ENCODE results near the gene CD59.
A peak's percentile ranks its signal among the peaks of the same experiment; 100 is the strongest.
"Not testable (repeated sequence)": the region's sequence is repeated elsewhere in the genome, so short reads cannot be mapped to it uniquely, and the experiment has no call there.

The CD59 gene

GRCh38 chr11:33742249-33742851 is 6.1 kb upstream of the CD59 start:
- no peak for DNase-seq (ENCODE audit: low read depth)

GRCh38 chr11:33741806-33742205 is 5.6 kb upstream of the CD59 start:
- DNase-seq (ENCODE audit: low read depth) = no peak

GRCh38 chr11:33737362-33737821 is 1.2 kb upstream of the CD59 start:
- DNase-seq (ENCODE audit: low read depth) = no peak

DNA sequence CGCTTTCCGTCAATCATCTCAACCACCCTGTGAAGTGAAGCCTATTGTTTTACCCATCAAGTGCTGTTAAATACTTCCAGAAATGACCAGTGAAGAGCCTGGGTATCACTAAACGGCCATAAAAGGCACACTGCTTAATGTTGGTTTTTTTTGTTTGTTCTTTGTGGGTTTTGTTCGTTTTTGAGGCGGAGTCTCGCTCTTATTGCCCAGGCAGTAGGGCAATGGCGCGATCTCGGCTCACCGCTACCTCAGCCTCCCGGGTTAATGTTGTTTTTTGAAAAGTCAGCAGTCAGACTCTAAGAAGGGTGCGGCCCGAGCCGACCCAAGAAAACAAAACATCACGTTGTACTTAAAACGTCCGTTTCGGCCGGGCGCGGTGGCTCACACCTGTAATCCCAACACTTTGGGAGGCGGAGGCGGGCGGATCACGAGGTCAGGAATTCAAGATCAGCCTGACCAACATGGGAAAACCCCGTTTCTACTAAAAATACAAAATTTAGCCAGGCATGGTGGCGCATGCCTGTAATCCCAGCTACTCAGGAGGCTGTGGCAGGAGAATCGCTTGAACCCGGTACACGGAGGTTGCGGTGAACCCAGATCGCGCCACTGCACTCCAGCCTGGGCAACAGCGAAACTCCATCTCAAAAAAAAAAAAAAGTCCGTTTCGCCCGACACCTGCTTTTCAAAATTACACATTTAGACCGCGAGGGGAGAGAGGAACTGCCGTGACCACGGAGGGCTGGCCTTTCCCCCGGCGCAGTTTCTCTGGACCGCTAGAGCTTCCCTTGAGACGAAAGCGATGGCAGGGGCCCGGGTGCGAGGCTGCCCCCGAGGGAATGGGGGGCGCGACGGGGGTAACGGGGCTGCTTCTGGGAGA is 714 bp downstream of the CD59 start:
- DNase-seq (ENCODE audit: low read depth) = peak; percentile 29

DNA sequence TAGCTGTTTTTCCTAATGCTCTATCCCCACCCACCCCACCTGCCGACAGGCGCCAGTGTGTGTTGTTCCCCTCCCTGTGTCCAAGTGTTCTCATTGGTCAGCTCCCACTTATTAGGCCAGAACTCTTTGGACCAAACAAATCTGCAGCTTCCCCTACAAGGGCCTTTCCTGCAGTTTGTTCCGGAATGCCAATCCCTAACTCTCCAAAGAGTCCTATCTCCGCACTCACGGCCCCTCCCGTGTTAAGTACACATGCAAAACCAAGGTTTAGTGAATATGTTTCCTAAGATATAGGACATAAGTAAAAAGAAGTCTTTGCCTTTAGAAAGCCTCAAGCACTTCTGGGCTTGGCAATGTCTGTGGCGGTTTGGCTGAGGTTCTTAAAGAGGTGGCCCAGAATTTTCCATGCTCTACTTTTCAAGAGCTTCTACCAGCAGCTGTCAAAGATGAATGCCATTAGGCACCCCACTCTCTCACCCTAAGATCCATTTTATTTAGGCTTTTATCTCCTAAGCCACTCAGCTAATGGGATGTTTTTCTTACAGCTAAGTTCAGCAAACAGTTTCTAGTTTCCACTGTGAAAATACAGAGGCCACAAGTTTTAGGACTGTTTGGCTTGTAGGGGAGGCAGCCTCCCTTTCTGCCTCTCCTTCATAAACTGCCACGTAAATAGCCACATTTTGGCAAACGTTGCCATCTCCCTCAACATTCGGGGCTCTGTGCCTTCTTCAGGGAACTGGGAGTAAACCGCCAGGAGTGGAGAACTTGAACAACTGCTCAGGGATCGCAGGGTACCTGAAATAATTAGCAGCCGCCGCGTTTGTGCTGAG is 1.6 kb downstream of the CD59 start:
- no peak for DNase-seq (ENCODE audit: low read depth)

DNA sequence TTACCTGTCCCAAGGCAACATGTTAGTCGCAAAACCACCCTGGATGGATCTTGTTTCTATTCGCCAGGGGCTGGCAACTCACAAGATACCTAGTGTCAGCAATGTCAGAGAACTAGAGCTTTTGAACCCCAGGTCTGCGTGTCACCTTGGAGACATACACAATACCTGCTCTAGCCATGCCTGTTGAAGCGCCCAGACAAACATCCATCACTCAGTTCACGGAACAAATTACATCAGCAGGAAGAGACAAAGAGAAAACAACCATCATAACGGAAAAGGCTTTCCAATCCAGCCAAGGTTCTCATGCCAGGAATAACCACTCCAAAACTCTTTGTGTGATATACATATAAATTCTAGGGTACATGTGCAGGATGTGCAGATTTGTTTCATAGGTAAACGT is 2.2 kb downstream of the CD59 start:
- no peak for DNase-seq (ENCODE audit: low read depth)

DNA sequence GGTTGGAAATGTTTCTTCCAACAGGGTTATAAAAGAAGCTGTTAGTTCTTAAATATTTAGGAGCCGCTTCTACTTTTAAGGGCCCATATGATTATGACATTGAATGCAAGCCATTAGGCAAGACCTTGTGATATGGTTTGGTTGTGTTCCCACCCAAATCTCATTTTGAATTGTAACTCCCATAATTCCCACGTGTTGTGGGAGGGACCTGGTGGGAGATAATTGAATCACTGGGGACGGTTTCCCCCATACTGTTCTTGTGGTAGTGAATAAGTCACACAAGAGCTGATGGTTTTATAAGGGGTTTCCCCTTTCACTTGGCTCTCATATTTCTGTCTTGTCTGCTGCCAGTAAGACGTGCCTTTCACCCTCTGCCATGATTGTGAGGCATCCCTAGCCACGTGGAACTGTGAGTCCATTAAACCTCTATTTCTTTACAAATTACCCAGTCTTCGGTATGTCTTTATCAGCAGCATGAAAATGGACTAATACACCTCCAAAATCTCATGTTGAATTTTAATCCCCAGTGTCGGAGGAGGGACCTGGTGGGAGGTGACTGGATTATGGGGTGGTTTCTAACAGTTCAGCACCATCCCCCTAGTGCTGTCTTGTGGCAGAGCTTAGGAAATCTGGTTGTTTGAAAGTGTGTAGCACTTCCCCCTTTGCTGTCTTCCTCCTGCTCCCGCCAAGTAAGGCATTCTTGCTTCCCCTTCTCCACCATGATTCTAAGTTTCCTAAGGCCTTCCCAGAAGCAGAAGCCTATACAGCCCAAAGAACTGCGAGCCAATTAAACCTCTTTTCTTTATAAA is 4.3 kb downstream of the CD59 start:
- DNase-seq (ENCODE audit: low read depth) = peak; percentile 30

GRCh38 chr11:33730716-33731115 is 5.5 kb downstream of the CD59 start:
- DNase-seq (ENCODE audit: low read depth) = no peak

- not testable (repeated sequence) for DNase-seq (ENCODE audit: low read depth)
Measured at GRCh38 chr11:33729072-33729664, 7.1 kb downstream of the CD59 start.

GRCh38 chr11:33727539-33727938 is 8.7 kb downstream of the CD59 start:
- DNase-seq (ENCODE audit: low read depth) = not testable (repeated sequence)

GRCh38 chr11:33725496-33725895 is 10.7 kb downstream of the CD59 start:
- no peak for DNase-seq (ENCODE audit: low read depth)

DNA sequence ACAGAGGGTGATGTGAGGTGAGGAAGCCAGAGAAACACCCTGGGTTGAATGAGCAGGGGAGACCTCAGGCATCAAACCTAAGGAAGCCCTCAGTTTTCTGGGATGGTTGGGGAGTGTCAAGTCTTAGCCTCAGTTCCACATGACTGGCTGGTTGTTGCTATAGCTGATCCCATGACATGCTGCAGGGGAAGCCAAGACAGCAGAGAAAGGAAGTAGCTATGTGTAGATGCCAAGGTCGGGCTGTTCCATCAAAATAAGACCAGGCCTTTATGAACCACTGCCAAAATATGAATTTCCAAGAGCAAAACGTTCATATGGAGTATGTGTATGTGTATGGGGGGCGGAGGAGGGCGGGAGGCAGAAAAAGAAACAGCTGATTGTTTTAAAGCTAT is 11.6 kb downstream of the CD59 start:
- DNase-seq (ENCODE audit: low read depth) = no peak

- DNase-seq (ENCODE audit: low read depth) = no peak
Measured at GRCh38 chr11:33723238-33723881, 12.9 kb downstream of the CD59 start.

DNA sequence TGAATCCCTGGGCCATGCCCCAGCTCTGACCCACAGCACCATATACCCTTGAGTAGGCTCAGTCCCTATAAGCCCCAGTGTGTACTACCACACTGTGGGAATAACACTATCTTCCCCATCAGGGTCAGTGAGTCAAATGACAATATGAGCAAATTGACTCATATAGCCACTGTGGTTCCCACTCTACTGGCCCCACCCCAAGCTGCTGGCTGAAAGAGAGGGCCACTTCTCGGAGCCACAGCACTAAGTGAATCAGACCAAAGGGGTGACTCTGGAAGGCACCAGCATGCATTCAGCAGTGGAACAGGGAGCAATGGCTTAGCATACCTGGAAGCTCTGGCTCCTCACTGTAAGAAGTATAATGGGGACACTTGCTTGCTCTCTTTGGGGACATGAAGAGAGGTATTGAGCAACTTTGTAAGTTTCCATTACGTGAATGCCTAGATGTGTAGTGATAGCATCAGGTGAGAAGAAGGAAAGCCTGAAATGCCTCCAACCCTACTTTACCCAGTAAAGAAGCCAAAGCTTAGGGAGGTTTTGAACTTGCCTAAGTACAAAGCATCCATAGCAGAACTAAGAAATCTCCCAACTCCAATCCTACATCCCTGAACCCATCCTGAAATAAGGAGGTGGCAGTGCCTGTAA is 13.5 kb downstream of the CD59 start:
- peak; percentile 64 for DNase-seq (ENCODE audit: low read depth)

DNA sequence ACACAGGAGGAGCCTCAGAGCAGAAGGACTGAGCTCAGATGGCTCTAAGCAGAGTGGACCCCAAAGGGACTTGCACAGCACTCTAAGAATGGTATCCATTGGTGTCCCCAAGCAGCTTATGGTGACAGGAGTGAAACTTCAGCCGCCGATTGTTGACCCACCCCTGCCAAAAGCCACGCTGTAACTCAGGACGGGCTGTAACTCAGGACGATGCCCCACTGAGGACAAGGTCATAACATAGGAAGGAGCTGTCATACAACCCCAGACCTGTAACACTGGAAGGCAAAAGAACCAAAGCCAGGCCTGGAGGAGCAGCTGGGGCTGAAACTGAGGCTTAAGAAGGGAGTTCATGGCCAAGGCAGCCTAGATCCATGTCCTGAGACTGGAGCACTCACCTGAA is 14.2 kb downstream of the CD59 start:
- no peak for DNase-seq (ENCODE audit: low read depth)

GRCh38 chr11:33721426-33721825 is 14.8 kb downstream of the CD59 start:
- DNase-seq (ENCODE audit: low read depth) = no peak

DNA sequence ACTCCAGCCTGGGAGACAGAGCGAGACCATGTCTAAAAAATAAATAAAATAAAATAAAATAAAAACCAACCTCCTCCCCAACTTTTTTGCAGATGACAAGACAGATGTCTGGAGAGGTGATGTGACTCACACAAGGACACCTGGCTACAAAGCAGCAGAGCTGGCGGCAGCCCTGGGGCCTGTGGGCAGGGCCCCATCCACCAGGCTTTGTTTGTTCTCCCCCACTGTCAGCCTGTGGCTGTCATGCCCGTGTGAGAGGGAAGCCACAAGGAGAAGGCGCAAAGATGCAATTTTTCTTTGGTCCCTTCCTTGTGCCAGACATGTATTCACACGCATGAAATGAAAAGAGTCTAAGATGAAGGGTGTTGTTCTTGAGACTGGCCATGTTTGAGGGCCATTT is 16.6 kb downstream of the CD59 start:
- DNase-seq (ENCODE audit: low read depth) = no peak

DNA sequence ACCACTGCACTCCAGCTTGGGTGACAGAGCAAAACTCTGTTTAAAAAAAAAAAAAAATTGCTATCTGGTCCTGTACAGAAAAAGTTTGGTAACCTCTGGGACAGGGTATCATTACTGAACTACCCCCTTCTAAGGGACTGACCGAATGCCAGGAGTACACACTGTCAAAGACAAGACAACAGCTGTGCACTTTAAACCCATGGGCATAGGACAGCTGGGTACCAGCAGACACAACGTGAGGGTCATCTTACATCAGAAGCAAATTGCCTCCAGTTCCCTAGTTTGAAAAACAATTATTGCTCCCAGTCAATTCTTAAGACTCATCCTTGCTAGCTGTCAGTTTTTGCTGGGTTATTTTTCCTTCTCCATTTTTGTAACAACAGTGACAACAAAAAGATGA is 17.8 kb downstream of the CD59 start:
- no peak for DNase-seq (ENCODE audit: low read depth)

- no peak for DNase-seq (ENCODE audit: low read depth)
Measured at GRCh38 chr11:33716243-33716642, 20.0 kb downstream of the CD59 start.

- DNase-seq (ENCODE audit: low read depth) = no peak
Measured at GRCh38 chr11:33713856-33714398, 22.3 kb downstream of the CD59 start.

All from activated T-cell treated with anti-CD3 and anti-CD28 coated beads for 48 hours (primary cell).